Breast epithelium (tissue), 4 donors: Measurements from ENCODE around the gene RASSF7. TPM values are rescaled to one million over a fixed set of nuclear protein-coding genes. Genes with fewer than 3 reads are reported as not detected.
A peak's percentile ranks its signal among the peaks of the same experiment; 100 is the strongest.
"Not testable (repeated sequence)": the region's sequence is repeated elsewhere in the genome, so short reads cannot be mapped to it uniquely, and the experiment has no call there.

Experiments
- DNase-seq, 2 donors: peaks; one replicate each; pipeline ENCODE4 v3.0.0-alpha.2; 2019; ENCODE audit warnings: low spot score in 2 of 2
- H3K27ac ChIP-seq, 2 donors: fragments of 200-600 bp; sonication (generic) in 1 of 2; one replicate each; pipeline ENCODE4 v1.5.1; 2016 to 2019; ENCODE audit warnings: mild to moderate bottlenecking in 1 of 2
- H3K27me3 ChIP-seq, 2 donors: fragments of 200-600 bp; sonication (generic) in 1 of 2; one replicate each; pipeline versions ENCODE4 v1.5.1 to v1.6.0; 2017 to 2019; ENCODE audit warnings: control low read depth in 1 of 2, mild to moderate bottlenecking in 1 of 2
- H3K36me3 ChIP-seq: fragments of 200-600 bp; one replicate; pipeline ENCODE4 v1.5.1; 2019
- H3K4me1 ChIP-seq, 2 donors: fragments of 200-600 bp; sonication (generic); one replicate each; pipeline ENCODE4 v1.5.1; 2016 to 2019; ENCODE audit warnings: control low read depth in 1 of 2
- H3K4me3 ChIP-seq, 3 donors: fragments of 200-600 bp; sonication (generic); 1 replicate in 2 of 3; 2 replicates in 1 of 3; pipeline ENCODE4 v1.5.1; 2016 to 2019; ENCODE audit warnings: mild to moderate bottlenecking in 3 of 3, moderate library complexity in 2 of 3
- H3K9me3 ChIP-seq, 2 donors: fragments of 200-600 bp; sonication (generic) in 1 of 2; one replicate each; pipeline ENCODE4 v1.5.1; 2016 to 2019; ENCODE audit warnings: control low read depth in 1 of 2
- CTCF ChIP-seq, 3 donors: fragments of 450-650 bp; IDR thresholded peaks; one replicate each; pipeline ENCODE4 v1.5.1; 2016 to 2017; ENCODE audit warnings: antibody characterized with exemption in 3 of 3, mild to moderate bottlenecking in 3 of 3, moderate library complexity in 3 of 3
- POLR2A ChIP-seq: fragments of 450-650 bp; IDR thresholded peaks from one replicate; pipeline ENCODE4 v1.6.1; 2016; ENCODE audit warnings: antibody characterized with exemption, mild to moderate bottlenecking, moderate library complexity
- POLR2AphosphoS5 ChIP-seq, 3 donors: sonication (generic); formaldehyde crosslinking; IDR thresholded peaks; one replicate each; pipeline ENCODE4 v1.6.1; 2017; ENCODE audit warnings: antibody characterized with exemption in 3 of 3
- intact Hi-C: fragments of 100-400 bp; cut with DNase I; formaldehyde crosslinking; loops from one replicate; pipeline ENCODE4 v1.15.1; 2023; ENCODE audit warnings: low total_unique reads
- total RNA-seq, 3 donors: library from RNA; depleted of rRNA; stranded (reverse); fragments of >200 nt; gene quantifications; one replicate each; pipeline ENCODE4 v1.1.0, GENCODE V29; 2016

RASSF7 gene
- total RNA-seq, 3 donors from 2014 or later = 7.5 to 58.5 (median 33.1) TPM

GRCh38 chr11:569158-569885 is 8.6 kb downstream of the RASSF7 start:
- peaks cover 0 to 9% of the 10 kb centered on the region in 2 donors for H3K4me1 ChIP-seq
- no peaks in the 10 kb centered on the region for H3K9me3 ChIP-seq
- peak overlapping the region; percentile 78 to 82 for H3K27ac ChIP-seq
- H3K27me3 ChIP-seq = no peaks in the 10 kb centered on the region
- intact Hi-C loops = loop anchor here (10.0 kb wide), 1 partner anchor 205 kb away; the partner anchor contains the start of gene GATD1
- TF ChIP-seq CTCF (IDR thresholded peaks at IDR 0.05) (no peak), POLR2A (no peak), POLR2AphosphoS5 (IDR thresholded peaks at IDR 0.05) (no peak)
- H3K36me3 ChIP-seq = no peaks in the 10 kb centered on the region
- no peak for DNase-seq
- peak overlapping the region; percentile 53 to 79 (median 65) for H3K4me3 ChIP-seq

GRCh38 chr11:571802-572185 is 11.0 kb downstream of the RASSF7 start:
- Histone ChIP-seq H3K4me3 (no peak overlapping the region), H3K36me3 (no peaks in the 10 kb centered on the region)

GRCh38 chr11:573146-573759 is 12.5 kb downstream of the RASSF7 start:
- H3K27me3 ChIP-seq = no peaks in the 10 kb centered on the region
- H3K4me1 ChIP-seq = peaks cover 10 to 26% of the 10 kb centered on the region in 2 donors
- intact Hi-C loops = no loop called here
- no peak for DNase-seq
- TF ChIP-seq POLR2A (no peak), CTCF (IDR thresholded peaks at IDR 0.05) (no peak), POLR2AphosphoS5 (IDR thresholded peaks at IDR 0.05) (no peak)
- H3K27ac ChIP-seq = no peak overlapping the region
- H3K9me3 ChIP-seq = no peaks in the 10 kb centered on the region
- H3K4me3 ChIP-seq = no peak overlapping the region
- no peaks in the 10 kb centered on the region for H3K36me3 ChIP-seq

More at GRCh38 chr11:571802-572185, 11.0 kb downstream of the RASSF7 start:
- H3K4me1 ChIP-seq = peaks cover 0 to 16% of the 10 kb centered on the region in 2 donors
- no peak for TF ChIP-seq POLR2AphosphoS5 (IDR thresholded peaks at IDR 0.05)
- no peak for TF ChIP-seq POLR2A
- TF ChIP-seq CTCF (IDR thresholded peaks at IDR 0.05) = no peak
- no peak for DNase-seq
- intact Hi-C loops = no loop called here
- no peaks in the 10 kb centered on the region for H3K27me3 ChIP-seq
- no peaks in the 10 kb centered on the region for H3K9me3 ChIP-seq
- no peak overlapping the region for H3K27ac ChIP-seq

GRCh38 chr11:574031-574570 is 13.3 kb downstream of the RASSF7 start:
- H3K4me1 ChIP-seq = peaks cover 11 to 34% of the 10 kb centered on the region in 2 donors

GRCh38 chr11:574632-575312 is 14.0 kb downstream of the RASSF7 start:
- intact Hi-C loops = no loop called here
- H3K27me3 ChIP-seq = no peaks in the 10 kb centered on the region
- no peaks in the 10 kb centered on the region for H3K9me3 ChIP-seq
- H3K36me3 ChIP-seq = no peaks in the 10 kb centered on the region
- H3K4me1 ChIP-seq = peaks cover 11 to 38% of the 10 kb centered on the region in 2 donors
- H3K27ac ChIP-seq = peak overlapping the region in 1 of 2 donors; percentile 48
- H3K4me3 ChIP-seq = peak overlapping the region; percentile 49 to 96 (median 86)
- DNase-seq = no peak
- no peak for TF ChIP-seq POLR2AphosphoS5 (IDR thresholded peaks at IDR 0.05)
- no peak for TF ChIP-seq POLR2A
- no peak for TF ChIP-seq CTCF (IDR thresholded peaks at IDR 0.05)

More at GRCh38 chr11:574031-574570, 13.3 kb downstream of the RASSF7 start:
- H3K9me3 ChIP-seq, H3K36me3 ChIP-seq, H3K27me3 ChIP-seq, H3K27ac ChIP-seq, intact Hi-C loops, DNase-seq: not testable (repeated sequence)
- peak overlapping the region in 2 of 3 donors; percentile 11 to 86 for H3K4me3 ChIP-seq
